ENCODE measurements around the gene ASTN2. TPM values are rescaled to one million over a fixed set of nuclear protein-coding genes. Genes with fewer than 3 reads are reported as not detected.

Gene ASTN2
- total and polyA plus RNA-seq, 12 donors, result 1.9 to 11.1 (median 4.0) TPM

DNA sequence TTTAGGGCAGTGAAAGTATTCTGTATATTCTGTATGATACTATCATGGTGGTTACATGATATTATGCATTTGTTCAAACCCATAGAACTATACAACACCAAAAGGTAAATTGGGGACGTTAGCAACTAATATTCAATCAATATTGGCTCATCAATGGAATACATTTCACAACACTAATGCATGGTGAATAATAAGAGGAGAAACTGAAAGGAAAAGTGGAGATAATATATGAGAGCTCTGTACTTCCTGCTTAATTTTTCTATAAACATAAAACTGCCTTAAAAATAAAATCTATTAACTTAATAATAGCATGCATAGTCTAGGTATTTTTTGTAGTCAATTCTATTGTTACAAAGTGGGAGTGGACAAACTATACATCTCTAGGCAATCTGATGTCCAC lies 661.5 kb downstream of the ASTN2 start:
- intact Hi-C loops (cut with DNase I), result no loop called here
- Histone ChIP-seq H3K27ac (no peak overlapping the region), H3K36me3 (no peaks in the 10 kb centered on the region), H3K9me3 (peaks cover 0 to 13% (median 2%) of the 10 kb centered on the region in 11 donors), H3K4me1 (no peaks in the 10 kb centered on the region), H3K4me3 (no peak overlapping the region), H3K27me3 (no peaks in the 10 kb centered on the region)
- TF ChIP-seq, protein P1, sequence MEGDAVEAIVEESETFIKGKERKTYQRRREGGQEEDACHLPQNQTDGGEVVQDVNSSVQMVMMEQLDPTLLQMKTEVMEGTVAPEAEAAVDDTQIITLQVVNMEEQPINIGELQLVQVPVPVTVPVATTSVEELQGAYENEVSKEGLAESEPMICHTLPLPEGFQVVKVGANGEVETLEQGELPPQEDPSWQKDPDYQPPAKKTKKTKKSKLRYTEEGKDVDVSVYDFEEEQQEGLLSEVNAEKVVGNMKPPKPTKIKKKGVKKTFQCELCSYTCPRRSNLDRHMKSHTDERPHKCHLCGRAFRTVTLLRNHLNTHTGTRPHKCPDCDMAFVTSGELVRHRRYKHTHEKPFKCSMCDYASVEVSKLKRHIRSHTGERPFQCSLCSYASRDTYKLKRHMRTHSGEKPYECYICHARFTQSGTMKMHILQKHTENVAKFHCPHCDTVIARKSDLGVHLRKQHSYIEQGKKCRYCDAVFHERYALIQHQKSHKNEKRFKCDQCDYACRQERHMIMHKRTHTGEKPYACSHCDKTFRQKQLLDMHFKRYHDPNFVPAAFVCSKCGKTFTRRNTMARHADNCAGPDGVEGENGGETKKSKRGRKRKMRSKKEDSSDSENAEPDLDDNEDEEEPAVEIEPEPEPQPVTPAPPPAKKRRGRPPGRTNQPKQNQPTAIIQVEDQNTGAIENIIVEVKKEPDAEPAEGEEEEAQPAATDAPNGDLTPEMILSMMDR (IDR thresholded peaks at IDR 0.05), result no peak
- DNase-seq, result no peak
- WGBS, 2 donors, result 73 to 80% methylated on average over 1 of the region's 1 CpG
- ATAC-seq, result no peak

DNA sequence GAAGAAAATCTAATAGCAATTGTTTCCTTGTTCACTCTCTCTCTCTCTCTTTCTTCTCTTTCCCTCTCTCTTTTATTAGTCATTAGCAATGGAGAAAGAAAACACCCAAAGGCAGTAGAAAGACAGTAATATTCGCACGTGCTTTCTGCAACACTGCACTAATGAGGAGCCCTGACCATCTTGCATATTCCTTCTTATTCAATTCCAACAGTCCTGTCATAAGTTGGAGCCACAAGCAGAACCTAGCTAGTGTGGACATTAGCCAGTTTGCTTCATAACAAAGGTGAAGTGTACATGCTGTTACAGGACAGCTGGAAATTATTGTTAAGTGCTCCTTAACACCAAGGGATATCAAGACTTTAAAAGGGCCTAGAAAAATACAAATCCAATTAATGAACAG lies 664.3 kb downstream of the ASTN2 start:
- intact Hi-C loops (cut with DNase I), result no loop called here
- Histone ChIP-seq H3K27me3 (peaks cover 0 to 3% (median 0%) of the 10 kb centered on the region in 7 donors), H3K4me1 (no peaks in the 10 kb centered on the region), H3K27ac (no peak overlapping the region), H3K4me3 (no peak overlapping the region), H3K36me3 (no peaks in the 10 kb centered on the region), H3K9me3 (peaks cover 0 to 6% (median under 1%) of the 10 kb centered on the region in 11 donors)
- DNase-seq (no peak), ATAC-seq (no peak)
- TF ChIP-seq, protein P1 (IDR thresholded peaks at IDR 0.05), result no peak
- 63 to 89% methylated on average over 2 of the region's 2 CpGs for WGBS, 2 donors

DNA sequence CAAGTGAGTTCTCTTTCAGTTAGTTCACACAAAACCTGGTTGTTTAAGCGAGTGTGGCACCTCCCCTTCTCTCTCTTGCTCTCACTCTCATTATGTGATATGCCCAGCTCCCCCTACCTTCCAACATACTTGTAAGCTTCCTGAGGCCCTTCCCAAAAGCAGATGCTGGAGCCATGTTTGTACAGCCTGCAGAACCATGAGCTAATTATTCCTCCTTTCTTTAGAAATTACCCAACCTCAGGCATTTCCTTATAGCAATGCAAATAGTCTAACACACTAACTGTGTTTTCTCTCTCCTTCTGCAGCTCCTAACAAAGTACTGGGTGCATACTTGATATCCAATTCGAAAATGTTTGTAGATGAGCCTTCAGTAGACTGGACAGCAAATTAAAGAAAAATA lies 665.1 kb downstream of the ASTN2 start:
- Histone ChIP-seq H3K36me3 (no peaks in the 10 kb centered on the region), H3K4me1 (no peaks in the 10 kb centered on the region), H3K27ac (no peak overlapping the region), H3K4me3 (no peak overlapping the region), H3K9me3 (no peaks in the 10 kb centered on the region), H3K27me3 (peaks cover 0 to 3% (median 0%) of the 10 kb centered on the region in 7 donors)
- ATAC-seq, result no peak
- DNase-seq, result no peak
- WGBS, 2 donors, result 62 to 78% methylated on average over 2 of the region's 2 CpGs
- TF ChIP-seq, protein P1 (IDR thresholded peaks at IDR 0.05), result no peak
- intact Hi-C loops (cut with DNase I), result loop anchor here in 1 of 10 donors (10.0 kb wide), 1 partner anchor 665 kb away; the partner anchor contains the start of gene ASTN2

DNA sequence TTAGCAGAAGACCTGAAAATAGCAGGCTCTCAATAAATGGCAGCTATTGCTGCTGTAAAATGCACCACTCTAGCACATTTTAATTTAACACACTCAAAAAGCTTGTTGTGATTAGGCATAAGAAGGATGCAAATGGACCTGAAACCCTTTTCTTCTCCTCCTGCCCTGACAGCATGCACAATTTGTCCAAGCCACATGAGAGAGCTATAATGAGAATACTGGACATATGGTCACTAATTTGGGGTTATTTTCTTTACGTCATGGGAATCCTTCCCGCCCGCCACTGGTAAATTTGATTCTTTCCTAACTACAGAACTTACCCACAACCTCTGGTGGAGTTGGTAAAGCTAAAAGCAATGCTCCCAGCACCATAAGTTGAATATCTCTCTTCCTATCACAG lies 665.7 kb downstream of the ASTN2 start:
- H3K9me3 ChIP-seq, result no peaks in the 10 kb centered on the region
- H3K4me3 ChIP-seq, result no peak overlapping the region
- ATAC-seq, result no peak
- 90 to 94% methylated on average over 3 of the region's 3 CpGs for WGBS, 2 donors
- DNase-seq, result no peak
- H3K27me3 ChIP-seq, result peaks cover 0 to 3% (median 0%) of the 10 kb centered on the region in 7 donors
- H3K4me1 ChIP-seq, result no peaks in the 10 kb centered on the region
- TF ChIP-seq, protein P1 (IDR thresholded peaks at IDR 0.05), result no peak
- H3K27ac ChIP-seq, result no peak overlapping the region
- H3K36me3 ChIP-seq, result no peaks in the 10 kb centered on the region
- intact Hi-C loops (cut with DNase I), result loop anchor here in 1 of 10 donors (10.0 kb wide), 1 partner anchor 666 kb away; the partner anchor contains the start of gene ASTN2
